RCC 7860 (cell line): ENCODE results near the gene DEDD2.

Experiments
- DNase-seq: peaks from one replicate; pipeline ENCODE4 v3.0.0-alpha.2; 2015; ENCODE audit warnings: low spot score
- FAIRE-seq: peaks from 2 replicates; lab custom pipeline; 2012; peaks lifted over from hg19 to GRCh38; lab: Jason Lieb, UNC

Gene DEDD2

DNA sequence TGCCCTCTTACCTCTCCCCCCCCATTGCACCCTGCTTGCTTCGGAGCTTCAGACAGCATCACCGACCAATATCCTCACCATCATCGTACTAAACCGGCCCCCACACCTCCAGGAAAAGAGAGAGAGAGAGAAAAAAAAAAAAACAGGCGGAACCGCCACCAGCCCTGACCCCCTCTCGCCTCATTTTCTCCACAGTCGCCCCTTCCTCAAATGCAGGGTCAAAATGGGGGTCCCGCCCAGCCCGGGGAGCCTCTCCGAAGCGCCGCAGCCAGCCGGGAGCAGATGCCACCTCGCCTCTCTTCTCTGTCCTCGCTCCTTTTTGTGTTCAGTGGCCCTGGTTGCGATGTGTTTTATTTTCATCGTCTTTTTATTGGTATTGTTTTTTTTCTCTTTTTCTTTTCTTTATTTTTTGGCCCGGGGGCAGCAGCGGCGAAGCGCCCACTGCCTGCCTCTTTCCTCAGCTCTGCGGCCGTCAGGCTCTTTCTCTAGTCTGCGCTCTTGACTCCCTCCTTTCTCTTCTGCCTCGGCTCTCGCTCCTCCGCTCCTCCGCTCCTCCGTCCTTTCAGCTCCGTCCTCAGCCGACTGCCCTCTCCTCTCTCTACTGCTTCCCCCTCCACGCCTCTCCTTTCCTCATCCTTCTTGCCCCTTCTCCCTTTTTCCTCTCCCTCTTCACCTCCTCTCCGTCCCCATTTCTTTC lies 41.4 kb downstream of the DEDD2 start:
- FAIRE-seq (no peak), DNase-seq (no peak)

DNA sequence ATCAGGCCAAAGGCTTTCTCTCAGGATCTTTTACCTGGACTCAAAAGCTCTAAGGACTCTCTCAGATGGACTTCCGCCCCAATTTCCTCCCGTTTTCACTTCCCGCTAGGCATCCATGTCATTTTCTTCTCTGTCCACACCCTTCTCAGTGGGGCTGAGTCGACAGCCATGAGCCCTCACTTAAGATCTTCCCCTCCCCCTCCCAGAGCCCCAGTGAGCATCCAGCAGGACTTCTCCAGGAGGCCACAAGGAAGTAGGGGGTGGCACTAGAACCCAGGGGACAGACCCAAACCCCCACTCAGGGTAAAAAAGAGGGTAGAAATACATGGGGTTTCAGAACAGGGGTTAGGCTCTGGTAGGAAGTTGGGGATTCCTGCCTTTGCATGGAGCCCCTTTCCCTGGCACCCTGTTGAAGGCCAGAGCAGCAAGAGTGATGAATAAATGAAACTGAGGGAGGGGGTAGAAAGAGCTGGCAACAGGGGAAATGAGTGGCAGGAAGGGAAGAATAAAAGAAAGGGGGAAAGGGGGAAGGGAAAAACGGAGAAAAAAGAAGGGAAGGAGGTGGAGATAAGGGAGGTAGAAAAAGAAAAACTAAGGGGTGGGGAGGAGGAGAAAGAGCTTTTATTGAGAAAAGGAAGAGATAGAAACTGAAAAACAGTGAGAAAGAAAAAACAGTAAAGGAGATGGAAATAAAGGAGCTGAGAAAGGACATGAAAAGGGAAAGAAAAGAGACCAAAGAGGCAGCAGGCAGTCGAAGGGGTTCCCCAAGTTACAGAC lies 42.3 kb downstream of the DEDD2 start:
- FAIRE-seq (no peak), DNase-seq (no peak)

DNA sequence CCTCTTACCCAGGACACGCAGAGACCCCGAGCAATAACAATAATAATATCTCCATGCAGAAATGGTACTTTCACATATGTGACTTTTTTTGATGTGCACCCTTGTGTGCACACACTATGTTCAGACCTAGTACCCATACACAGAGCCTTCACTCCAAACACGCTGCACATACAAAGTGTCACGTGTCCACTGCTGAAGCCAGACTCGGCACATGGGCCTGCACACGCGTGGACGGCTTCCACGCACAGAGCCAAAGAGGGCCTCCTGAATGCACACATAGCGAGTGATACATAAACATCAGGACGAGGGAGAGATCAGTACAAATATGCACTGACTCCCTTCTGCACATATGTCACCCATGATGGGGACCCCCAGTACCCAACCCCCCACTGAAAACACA lies 43.3 kb downstream of the DEDD2 start:
- DNase-seq: no peak
- FAIRE-seq: no peak

DNA sequence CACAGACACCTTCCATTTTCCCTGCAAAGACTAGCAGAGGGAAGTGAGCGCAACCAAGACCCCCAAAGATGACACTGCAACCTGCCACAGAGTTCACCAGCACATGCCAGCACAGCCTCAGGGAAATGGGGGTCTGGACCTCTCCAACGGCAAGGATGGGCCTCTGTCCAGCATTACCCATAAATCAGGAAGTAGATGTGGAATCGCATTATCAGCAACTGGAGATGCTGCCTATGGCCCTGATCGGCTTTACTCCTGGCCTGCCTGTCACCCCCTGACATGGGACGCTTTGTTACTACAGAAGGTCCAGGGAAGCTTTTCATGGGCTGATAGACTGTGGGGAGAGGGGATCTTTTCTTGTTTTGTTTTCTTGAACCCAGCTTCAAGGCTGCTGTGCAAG lies 43.8 kb downstream of the DEDD2 start:
- DNase-seq (no peak), FAIRE-seq (no peak)

DNA sequence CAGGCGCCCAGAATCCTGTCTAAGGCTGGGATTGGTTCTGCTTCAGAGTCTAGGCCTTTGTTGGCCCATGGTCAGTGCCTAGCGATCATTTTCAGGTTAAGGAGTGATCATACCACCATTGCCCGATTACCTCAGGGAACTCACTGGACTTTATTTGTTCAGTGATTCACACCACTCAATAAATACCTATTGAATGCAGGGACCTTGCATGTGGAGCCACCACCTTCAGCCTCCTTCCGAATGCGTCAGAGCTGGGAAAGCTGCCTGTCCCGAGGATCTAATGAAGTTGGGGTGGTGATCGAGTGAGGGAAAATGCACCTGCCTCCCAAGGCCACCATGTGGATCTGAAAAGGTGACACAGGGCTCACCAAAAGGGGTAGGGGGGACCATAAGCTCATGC lies 45.2 kb downstream of the DEDD2 start:
- DNase-seq: no peak
- FAIRE-seq: no peak

DNA sequence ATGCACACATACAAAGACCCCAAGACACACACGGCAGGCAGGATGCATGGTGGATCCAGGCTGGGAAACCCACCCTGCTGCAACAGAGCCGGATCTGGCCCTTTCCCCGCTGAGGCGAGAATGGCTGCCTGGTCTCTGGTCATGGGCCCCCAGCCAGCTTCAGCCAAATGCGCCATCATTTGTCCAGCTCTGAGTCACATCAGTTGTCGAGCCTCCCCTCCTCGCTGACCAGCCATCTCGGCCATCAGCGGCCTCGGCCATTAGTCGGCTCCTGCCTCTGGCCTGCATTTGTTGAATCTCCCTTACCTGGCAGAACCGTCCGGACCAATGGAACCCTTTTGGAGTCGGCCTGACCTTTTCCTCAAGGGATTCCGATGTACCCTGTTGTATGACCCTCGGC lies 46.8 kb downstream of the DEDD2 start:
- FAIRE-seq: no peak

DNA sequence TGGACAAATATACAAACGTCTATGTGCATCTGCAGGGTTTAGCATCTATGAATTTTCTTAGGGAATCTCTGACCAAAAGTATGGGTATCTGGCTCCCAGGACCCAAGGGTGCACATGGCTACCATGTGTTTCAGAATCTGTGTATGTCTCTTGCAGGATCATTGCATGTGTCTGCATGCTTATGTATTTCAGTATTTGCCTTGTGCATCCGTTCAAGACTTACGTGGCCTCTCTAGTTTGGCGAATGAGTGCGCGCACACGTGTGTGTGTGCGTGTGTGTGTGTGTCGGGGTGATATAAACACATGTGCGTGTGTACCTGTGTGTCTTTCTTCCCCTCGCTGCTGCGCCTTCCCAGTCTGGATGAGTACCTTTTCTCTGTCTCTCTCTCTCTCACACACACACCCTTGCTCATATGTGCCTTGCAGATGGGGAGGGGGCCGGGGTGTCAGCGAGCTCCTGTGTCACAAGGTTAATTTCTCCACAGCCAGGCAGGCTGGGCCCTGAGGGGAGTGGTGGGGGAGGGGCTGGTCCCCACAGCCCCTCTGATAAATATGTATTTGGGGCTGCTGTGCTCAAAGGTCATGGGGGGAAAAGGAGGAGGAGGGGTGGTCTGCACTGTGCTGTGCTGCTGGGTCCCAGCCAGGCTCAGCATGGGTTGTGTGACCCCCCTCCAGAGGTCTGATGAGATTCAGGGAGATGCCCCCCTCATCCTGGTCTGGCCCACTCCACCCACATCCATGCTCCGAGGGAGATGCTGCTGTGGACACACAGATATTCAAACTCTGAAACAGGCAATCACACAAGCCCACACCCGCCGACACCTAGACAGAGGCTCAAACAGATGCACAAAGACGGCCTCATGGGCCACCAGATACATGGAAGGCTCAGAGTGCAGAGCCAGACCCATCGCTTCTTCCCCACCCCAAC lies 47.7 kb downstream of the DEDD2 start:
- no peak for FAIRE-seq
- no peak for DNase-seq

More for the DNA sequence above, 46.8 kb downstream of the DEDD2 start:
- DNase-seq: no peak

DNA sequence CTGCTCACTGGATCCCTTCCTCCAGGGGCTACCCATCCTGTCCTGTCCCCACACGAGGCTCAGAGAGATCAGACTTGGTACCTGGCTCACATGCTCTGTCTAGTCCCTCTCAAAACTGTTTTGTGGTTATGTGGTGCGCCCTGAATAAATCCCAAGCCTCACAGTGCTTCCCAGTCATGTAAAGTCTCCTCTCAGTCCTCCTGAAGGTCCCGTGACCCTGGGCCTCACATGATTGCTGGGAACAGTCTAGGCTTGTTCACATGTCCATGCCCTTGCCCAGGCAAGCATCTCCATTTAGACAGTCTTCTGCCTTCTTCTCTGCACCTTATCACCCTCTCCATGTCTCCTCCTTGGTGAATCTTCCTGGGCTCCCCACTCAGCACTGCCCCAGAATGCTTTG lies 49.3 kb downstream of the DEDD2 start:
- FAIRE-seq (no peak), DNase-seq (no peak)

DNA sequence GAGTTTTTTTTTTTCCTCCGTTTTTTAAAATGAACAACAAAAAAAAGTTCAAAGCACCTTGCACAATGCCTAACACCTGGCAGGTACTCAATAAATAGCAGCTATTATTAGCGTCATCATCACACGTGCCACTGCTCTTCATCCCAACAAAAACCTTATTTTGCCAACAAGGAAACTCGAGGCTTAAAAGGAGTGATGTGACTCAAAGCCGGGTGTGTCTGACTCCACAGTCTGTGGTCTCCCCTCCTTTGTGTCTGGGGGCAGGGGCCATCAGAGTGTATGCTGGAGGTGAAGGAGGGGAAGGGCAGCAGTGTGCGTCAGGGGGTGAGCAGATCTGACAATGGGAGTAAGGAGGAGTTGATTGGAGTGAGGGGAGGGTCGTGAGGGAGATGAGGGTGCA lies 51.2 kb downstream of the DEDD2 start:
- FAIRE-seq: no peak
- no peak for DNase-seq

DNA sequence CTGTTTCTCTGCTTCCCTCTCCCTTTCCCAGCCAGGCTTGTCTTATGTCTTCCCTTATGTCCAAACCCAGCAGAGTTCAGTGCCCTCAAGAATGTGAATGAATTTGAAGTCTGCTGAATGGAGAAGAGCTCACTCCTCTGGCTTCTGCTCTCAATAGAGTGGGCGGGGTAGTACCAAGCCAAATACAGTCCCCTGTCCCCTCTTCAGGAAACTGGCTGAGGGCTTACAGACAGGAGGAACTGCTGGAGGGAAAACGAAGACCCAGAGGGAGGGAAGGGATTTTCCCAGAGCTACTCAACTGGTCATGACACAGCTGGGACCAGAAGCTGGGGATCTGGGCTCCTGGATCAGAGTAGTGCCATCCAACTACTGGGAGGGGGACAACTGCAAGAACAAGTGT lies 52.3 kb downstream of the DEDD2 start:
- FAIRE-seq (no peak), DNase-seq (no peak)

DNA sequence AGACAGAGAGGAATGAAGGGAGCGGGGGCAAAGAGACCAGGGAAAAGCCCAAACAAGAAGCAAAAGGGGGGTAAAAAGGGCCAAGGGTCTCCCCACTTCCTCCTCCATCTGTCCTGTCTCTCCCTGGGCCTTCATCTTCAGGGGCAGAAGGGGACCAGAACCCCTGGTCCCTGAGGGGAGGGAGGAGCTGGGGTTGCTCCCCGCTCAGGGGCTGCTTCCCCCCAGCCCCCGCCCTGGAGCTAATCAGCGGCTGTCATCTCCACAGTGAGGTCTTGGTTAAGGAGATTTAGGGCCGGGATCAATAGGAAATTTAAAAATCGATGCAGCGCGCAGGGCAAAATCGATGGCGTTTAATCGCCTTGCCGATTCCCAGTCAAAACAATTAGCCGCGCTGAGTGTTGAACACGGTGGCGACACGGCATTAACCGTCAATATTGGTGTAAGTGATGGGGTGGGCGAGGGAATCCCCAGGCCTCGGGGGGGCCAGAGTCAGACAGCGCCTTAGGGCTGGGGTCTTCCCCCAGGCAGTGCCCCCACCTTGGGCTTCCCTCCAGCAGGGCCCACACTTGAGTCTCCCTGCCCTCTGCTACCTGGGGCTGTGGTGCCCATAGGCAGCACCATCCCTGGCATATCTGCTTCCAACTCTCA lies 55.7 kb downstream of the DEDD2 start:
- FAIRE-seq (no peak), DNase-seq (no peak)

DNA sequence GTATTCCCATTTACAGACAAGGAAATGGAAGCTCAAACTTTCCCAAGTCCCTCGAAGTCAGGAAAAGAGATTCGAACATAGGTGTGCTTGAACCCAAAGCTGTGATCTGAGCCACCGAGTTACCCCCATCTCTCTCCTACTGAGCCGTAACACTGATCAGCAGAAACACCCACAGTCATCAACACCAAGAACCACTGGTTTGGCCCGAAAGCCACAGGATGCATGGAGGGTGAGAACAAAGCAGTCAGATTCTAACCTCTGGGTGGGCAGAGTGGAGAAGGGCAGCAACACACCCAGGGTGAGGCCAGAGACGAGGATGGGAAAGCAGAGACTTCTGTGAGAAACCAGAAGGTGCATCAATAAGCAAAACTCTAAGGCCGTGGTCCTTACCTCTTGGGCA lies 57.5 kb downstream of the DEDD2 start:
- no peak for DNase-seq
- FAIRE-seq: no peak

DNA sequence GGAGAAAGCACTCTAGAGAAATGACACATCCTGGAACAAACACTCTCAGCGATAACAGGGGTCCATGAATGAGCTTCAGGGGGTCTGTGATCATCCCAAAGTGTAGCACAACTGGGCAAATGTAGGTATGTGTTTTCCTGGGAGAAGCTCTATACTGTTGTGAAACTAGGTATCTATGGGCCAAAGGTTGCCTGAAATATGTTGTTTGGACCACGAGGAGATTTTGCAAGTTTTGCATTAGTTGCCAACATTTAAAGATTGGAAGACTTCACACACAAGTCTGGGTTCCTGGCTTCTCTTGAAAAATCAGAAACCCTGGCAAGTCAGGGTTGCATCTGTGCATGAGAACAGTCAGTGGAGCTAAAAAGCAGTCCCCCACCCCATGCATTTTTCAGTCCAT lies 58.6 kb downstream of the DEDD2 start:
- no peak for FAIRE-seq
- DNase-seq: no peak

DNA sequence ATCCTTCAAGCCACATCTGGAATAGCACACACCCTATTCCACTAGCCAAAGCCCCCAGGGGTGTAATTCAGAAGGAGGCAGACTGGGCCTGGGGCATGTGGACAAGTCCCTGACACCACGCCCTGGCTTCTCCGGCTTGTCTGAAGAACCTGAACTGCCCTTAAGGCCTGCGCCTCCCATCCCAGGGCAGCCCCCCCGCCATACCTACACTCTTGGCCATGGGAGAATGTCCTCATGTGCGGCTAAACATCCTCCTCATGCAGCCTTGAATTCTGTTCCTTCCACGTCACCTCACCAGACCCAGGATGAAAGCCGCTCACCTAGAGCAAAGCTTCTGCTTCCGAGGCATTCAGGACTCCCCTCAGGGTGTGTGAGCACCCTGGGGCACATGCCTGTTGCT lies 60.9 kb downstream of the DEDD2 start:
- no peak for DNase-seq
- no peak for FAIRE-seq

DNA sequence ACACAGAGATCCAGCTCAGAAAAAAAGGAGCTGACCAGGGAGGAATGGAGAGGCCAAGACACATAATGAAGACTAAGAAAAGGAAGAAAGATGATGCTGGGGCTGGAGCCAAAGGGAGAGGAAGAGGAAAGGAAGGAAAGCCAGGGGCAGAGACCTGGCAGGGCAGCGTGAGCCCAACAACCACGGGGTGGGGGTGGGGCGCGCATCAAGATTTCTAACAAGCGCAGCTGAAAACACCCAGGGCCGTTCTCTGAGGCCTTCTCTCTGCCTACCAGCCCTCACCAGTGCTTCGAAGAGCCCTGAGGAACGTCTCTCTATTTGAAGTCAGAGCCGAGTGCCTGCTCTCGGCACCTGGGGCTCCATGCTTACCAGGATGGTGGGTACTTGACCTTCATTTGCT lies 61.7 kb downstream of the DEDD2 start:
- DNase-seq: no peak

DNA sequence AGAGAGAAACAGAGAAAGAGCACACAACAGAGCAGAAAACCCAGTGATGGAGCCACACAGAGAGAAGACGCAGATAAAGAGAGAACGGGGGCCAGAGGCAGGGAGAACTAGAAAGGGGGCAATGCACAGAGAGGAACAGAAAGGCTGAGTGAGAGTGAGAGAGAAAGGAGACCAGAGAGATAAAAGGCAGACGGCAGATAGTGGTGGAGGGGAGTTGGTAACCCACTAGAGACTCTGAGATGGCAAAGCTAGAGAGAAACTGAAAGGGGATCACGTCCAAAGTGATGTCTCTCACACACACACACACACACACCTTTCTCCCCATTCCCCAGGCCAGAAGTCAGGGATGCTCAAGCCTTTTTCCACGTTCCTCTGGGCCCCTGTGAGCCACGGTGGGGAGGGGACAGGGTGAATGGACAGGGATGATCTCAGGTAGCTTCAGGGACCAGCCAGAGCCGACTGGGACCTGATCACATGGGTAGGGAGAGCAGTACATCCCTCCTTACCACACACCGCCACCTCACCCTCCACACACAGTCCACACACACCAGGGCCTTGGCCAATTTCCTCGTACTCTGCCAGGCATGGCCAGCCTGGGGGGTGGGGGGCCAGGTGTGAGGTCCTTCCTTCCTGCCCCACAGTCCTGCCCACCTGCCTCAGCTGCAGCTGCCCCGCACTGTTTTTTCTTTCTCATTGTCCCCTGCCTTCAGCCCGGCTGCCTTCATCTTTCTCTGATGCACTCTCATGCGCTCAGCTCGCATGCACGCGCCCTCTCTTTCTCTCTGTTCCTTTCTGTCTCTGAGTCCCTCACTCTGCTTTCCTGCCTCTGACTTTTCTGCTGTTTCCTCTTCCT lies 62.8 kb downstream of the DEDD2 start:
- no peak for DNase-seq
- FAIRE-seq: no peak

More for the DNA sequence above, 61.7 kb downstream of the DEDD2 start:
- FAIRE-seq: no peak

DNA sequence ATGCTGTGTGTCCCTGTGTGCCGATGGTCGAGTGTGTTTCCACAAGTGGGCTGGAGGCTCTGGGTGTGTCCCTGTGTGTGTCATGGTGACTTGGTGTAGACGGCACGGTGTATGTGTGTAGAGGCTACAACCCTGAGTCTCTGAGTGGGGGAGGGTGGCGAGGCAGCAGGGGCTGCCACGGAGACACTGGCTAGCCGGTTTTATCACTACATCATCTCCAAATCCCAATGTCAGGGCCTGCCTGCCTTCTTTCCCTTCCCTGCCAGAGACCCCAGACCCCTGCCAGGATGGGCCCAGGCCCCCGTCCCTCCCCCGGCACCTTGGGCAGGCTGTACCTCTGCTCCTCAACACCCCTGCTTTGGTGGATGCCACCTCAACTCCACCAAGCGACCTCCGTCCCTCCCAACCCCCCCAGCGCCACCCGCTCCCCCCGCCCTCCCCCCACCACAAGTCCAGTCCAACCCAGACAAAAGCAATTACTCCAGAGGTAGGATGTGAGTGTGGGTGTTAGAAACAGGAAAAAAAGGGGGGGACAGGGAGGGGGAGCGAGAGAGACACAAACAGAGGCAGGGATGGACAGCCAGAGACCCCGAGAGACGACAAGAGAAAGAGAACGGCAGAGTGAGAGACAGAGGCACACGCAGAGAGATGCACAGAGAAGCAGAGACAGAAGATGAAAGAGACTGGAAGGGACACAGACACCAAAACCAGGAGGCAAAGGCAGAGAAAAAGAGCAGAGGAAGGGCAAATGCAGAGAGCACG lies 63.6 kb downstream of the DEDD2 start:
- FAIRE-seq (no peak), DNase-seq (no peak)

DNA sequence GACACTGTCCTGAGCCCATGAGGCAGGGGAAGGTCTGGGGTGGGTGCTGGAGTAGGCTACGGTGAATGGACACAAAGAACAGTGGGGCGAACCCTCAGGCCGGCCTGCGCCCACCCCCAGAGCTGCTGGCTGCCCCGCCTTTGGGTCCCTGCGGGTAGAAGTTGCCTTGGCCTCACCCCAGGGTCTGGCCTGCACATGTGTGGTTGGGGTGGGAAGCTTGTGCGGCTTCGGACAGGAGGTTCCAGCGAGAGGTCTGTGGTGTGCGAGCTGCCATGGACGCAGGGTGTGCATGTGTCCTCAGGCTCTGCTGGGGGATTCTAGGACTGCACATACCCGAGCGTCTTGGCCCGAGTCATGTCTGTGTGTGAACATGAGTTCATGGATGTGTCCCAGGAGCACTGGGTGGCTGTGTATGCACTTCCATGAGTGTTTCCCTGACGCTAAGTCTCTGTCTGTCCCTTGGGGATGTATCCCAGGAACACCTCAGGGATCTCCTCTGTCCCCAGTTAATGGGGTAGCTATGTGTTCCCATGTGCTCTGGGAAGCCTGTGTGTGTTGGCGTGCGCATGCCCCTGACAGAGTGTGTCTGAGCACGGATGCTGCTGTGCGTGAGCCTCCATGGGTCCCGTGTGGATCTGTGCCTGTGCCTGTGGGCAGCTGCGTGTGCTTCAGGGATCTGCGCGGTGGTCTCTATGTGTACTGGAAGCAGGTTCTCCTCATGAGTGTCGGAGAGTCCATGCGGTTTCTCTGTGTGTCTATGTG lies 64.4 kb downstream of the DEDD2 start:
- DNase-seq (no peak), FAIRE-seq (no peak)
